IPS-15b (cell line): Measurements from ENCODE around the gene GAS7.
"Not testable (repeated sequence)": the region's sequence is repeated elsewhere in the genome, so short reads cannot be mapped to it uniquely, and the experiment has no call there.

Experiments used
- H3K27me3 ChIP-seq: one replicate; pipeline ENCODE4 v1.6.1; 2013; ENCODE audit warnings: low read length; ENCODE audit not compliant: control insufficient read depth, insufficient read depth
- H3K36me3 ChIP-seq: one replicate; pipeline ENCODE4 v1.6.1; 2013; ENCODE audit warnings: low read length; ENCODE audit not compliant: control insufficient read depth, insufficient read depth
- H3K4me1 ChIP-seq: one replicate; pipeline ENCODE4 v1.6.1; 2013; ENCODE audit warnings: mild to moderate bottlenecking, low read length; ENCODE audit not compliant: control insufficient read depth, insufficient read depth
- H3K4me3 ChIP-seq: one replicate; pipeline ENCODE4 v1.5.1; 2013; ENCODE audit warnings: low read depth, low read length
- H3K9ac ChIP-seq: one replicate; pipeline ENCODE4 v1.6.1; 2013; ENCODE audit warnings: low read depth, mild to moderate bottlenecking, low read length
- H3K9me3 ChIP-seq: one replicate; pipeline ENCODE4 v1.6.1; 2013; ENCODE audit warnings: mild to moderate bottlenecking, low read length; ENCODE audit not compliant: control insufficient read depth, insufficient read depth

GAS7 gene

DNA sequence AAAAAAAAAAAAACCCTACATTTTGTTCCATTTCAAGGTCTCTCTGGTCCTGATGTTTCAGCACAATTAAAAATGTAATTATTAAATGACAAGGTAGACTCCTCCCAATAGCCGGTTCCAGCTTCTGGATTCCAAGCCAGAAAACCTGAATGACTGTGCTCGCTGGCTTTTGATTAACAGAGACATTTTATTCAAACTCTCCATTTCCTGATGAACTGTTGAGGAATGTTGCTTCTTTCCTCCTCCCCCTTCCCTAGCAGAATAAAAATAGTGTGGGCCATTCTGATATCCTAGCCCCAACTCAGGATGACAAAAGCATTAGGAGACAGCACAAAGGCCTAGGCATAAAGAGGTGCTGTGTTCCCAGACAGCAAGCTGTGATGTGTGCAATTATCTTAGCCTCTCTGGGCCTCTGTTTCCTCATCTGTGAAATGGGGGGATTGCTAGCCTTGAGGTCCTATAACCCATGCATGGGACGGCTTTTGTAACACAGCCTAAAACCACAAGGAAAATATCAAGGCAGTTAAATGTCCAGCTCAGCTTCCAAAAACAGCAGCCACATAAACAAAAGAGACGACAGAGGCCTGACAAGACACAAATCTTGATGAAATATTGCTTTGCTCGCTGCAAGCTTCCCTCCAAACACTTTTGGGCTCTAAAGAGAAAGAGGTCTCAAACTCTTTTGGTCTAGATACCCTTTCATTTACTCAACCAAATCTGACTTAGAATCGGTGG lies 166.1 kb downstream of the GAS7 start:
- H3K4me3 ChIP-seq, result no peak overlapping the region
- H3K9ac ChIP-seq, result no peak overlapping the region
- no peaks in the 10 kb centered on the region for H3K36me3 ChIP-seq
- peaks cover 5% of the 10 kb centered on the region for H3K4me1 ChIP-seq
- H3K27me3 ChIP-seq, result no peaks in the 10 kb centered on the region
- no peaks in the 10 kb centered on the region for H3K9me3 ChIP-seq

GRCh38 chr17:10031606-10032005 lies 166.8 kb downstream of the GAS7 start:
- Histone ChIP-seq H3K4me1 (peaks cover 5% of the 10 kb centered on the region), H3K4me3 (no peak overlapping the region), H3K9me3 (no peaks in the 10 kb centered on the region), H3K9ac (no peak overlapping the region), H3K36me3 (no peaks in the 10 kb centered on the region), H3K27me3 (no peaks in the 10 kb centered on the region)

DNA sequence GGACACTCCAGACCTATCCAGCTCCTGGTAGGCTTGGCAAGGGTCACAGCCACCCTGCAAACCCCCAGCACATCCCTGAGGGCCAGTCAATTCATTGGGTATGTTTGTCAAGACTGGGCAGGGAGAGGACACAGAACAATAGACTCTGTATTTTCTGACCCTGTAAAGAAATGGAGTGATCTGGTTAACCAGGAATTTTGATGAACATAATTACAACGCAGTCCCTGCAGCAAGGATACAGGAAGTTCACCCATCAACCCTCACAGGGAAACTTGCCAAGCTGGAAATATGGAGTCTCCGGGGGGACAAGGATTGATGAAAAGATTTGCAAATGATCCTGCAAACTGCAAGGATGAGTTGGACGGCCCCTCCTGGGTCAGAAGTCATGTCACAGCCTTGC lies 167.3 kb downstream of the GAS7 start:
- Histone ChIP-seq H3K36me3 (no peaks in the 10 kb centered on the region), H3K4me1 (peaks cover 5% of the 10 kb centered on the region), H3K9me3 (no peaks in the 10 kb centered on the region), H3K4me3 (no peak overlapping the region), H3K9ac (no peak overlapping the region), H3K27me3 (no peaks in the 10 kb centered on the region)

DNA sequence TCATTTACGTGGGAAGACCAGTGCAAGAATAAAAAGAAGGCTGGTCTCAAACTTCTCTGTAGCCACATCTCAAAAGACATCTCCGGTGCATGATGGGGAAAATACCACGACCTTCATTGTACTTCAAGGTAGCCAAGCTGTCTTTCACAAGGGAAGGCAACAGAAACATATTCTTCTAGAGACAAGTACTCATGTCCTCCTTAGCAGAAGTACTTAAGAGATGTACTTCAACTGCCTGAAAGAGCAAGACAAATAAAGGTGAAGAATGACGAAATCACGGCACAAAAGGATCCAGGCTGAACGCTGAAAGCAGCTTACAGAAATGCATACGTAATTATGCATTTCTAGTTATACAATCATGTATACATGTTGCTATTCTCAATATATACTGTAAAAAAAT lies 169.3 kb downstream of the GAS7 start:
- no peak overlapping the region for H3K9ac ChIP-seq
- no peaks in the 10 kb centered on the region for H3K36me3 ChIP-seq
- no peaks in the 10 kb centered on the region for H3K9me3 ChIP-seq

DNA sequence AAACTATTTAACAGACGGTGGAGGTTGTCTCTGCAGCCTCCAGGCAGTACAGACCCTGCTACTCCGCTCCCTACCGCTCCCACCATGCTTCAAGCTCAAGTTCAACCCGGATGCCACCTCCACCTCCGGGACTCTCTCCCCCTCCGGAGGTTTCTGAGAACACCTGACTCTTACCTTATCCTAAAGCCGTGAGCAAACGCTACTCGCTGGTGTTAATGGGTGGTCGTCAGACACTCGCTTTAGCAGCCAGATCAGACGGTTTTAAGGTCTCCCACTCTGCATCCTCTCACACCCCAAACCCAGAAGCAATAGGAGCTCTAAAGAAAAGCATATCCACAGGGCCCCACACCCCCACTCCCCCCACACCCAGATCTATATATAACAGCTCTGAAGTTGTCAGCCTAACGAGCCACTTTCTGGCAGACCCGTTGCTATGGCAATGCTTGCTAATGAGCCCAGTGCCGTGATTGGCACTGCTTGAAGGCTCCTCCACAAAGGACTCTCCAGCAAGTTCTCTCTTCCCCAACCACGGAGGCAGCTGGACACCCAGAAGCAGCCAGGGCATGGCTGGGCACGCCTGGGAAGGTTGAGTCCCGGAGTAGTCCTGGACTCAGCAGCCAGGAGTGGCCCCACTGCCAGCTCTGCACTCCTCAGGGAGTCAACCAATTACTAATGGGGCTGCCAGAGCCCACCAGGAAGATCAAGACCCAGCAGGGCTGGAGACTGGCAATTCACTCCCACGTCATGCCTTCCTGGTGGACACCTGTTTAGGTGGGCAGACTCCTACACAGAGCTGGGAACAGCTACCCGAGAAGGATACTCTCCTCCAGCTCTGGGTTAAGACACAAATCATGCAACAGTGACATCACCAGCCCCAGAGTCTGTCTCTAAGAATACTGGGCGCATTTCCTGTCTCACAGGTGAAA lies 172.2 kb downstream of the GAS7 start:
- Histone ChIP-seq H3K36me3 (no peaks in the 10 kb centered on the region), H3K4me1 (no peaks in the 10 kb centered on the region), H3K9me3 (no peaks in the 10 kb centered on the region), H3K27me3 (no peaks in the 10 kb centered on the region), H3K9ac (no peak overlapping the region), H3K4me3 (no peak overlapping the region)

More for the DNA sequence above, 169.3 kb downstream of the GAS7 start:
- no peaks in the 10 kb centered on the region for H3K27me3 ChIP-seq
- H3K4me1 ChIP-seq, result peaks cover 5% of the 10 kb centered on the region
- no peak overlapping the region for H3K4me3 ChIP-seq

GRCh38 chr17:10025224-10025623 lies 173.2 kb downstream of the GAS7 start:
- Histone ChIP-seq H3K27me3 (no peaks in the 10 kb centered on the region), H3K9ac (no peak overlapping the region), H3K9me3 (no peaks in the 10 kb centered on the region), H3K36me3 (no peaks in the 10 kb centered on the region), H3K4me3 (no peak overlapping the region), H3K4me1 (peaks cover under 1% of the 10 kb centered on the region)

DNA sequence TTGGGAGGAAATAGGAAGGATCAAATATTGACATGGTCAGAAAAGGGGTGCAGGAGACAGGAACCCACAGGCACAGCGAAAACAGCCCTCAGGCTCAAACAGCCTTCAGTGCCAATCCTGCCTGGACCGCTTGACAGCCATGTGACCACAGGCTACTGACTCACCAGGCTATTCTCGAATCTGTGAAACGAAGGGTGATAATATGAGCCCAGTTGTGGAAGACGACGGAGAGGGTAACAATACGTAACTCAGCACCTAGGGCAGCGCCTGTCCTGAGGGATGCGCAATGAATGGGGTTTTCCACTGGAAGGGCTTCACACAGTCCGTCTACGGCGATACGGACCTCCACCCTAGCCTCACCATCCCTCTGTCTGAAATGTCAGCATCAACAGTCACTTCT lies 176.0 kb downstream of the GAS7 start:
- Histone ChIP-seq H3K9me3 (no peaks in the 10 kb centered on the region), H3K4me1 (peaks cover 7% of the 10 kb centered on the region), H3K27me3 (no peaks in the 10 kb centered on the region), H3K9ac (no peak overlapping the region), H3K36me3 (no peaks in the 10 kb centered on the region), H3K4me3 (no peak overlapping the region)

DNA sequence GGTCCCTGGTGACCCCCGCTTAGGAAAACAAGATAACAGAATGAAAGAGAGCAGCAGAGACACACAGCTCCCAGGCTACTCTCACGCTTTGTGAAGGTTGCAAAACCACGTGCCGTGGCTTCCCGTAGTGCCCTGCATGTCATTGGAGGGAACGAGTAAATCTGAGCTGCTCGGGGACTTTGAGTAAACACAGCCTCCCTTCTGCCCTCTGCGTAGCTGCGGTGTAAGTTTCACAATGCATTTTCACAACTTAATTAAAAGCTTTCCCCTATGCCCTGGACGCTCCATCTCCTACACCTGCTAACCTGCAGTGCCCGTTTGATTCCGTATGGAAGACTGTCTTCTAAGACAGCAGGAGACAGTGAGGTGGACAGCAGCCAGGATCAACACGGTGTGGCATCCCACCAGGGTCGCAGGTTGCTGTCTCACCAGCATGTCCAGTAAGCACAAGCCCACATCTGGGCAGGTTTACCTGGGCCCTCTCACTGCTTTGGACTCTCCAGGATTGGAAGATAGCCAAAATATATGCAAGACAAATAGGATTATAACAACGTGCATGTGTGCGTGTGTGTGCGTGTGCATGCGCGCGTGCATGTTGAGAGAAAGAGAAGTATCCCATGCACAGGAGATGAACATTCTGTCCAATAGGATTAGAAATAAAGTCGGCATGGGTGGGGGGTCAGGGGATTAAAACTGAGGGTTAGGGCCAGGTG lies 177.0 kb downstream of the GAS7 start:
- no peak overlapping the region for H3K4me3 ChIP-seq
- no peaks in the 10 kb centered on the region for H3K36me3 ChIP-seq
- H3K9ac ChIP-seq, result no peak overlapping the region
- no peaks in the 10 kb centered on the region for H3K9me3 ChIP-seq
- peaks cover 7% of the 10 kb centered on the region for H3K4me1 ChIP-seq
- H3K27me3 ChIP-seq, result no peaks in the 10 kb centered on the region

- H3K4me1 ChIP-seq, result peaks cover 7% of the 10 kb centered on the region
- H3K9ac ChIP-seq, result no peak overlapping the region
- H3K4me3 ChIP-seq, result no peak overlapping the region
- no peaks in the 10 kb centered on the region for H3K9me3 ChIP-seq
- no peaks in the 10 kb centered on the region for H3K27me3 ChIP-seq
- H3K36me3 ChIP-seq, result no peaks in the 10 kb centered on the region
Measured at GRCh38 chr17:10019941-10020451, 178.4 kb downstream of the GAS7 start.

DNA sequence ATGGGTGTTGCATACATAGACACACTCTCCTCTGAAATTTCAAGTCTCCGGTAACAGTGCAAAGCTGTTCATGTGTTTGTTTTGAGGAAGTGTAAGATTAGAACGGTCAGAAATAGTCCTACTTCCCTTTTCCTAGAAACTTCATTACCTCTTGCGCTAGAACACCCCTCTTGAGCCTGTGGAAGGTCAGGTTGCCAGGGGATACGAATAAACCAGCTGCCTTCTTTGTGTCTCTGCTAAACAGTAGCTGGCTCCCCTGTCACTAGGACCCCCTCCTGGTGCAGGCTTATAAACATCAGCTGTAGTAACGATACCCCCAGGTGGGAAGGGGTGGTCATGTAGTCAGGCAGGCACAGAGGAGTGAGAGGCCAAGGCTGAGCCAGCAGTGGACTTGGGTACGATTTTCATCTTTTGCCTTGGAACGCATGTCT lies 179.9 kb downstream of the GAS7 start:
- peaks cover 7% of the 10 kb centered on the region for H3K4me1 ChIP-seq
- no peaks in the 10 kb centered on the region for H3K27me3 ChIP-seq
- H3K36me3 ChIP-seq, result no peaks in the 10 kb centered on the region
- no peak overlapping the region for H3K9ac ChIP-seq
- no peaks in the 10 kb centered on the region for H3K9me3 ChIP-seq
- no peak overlapping the region for H3K4me3 ChIP-seq

- not testable (repeated sequence) for H3K4me3 ChIP-seq, H3K4me1 ChIP-seq, H3K27me3 ChIP-seq, H3K9me3 ChIP-seq, H3K9ac ChIP-seq, H3K36me3 ChIP-seq
Measured at GRCh38 chr17:10016958-10017570, 181.3 kb downstream of the GAS7 start.
